Pancreas (tissue), 10 donors: Measurements from ENCODE around the gene B3GALT4. TPM values are rescaled to one million over a fixed set of nuclear protein-coding genes. Genes with fewer than 3 reads are reported as not detected.
"Not testable (repeated sequence)": the region's sequence is repeated elsewhere in the genome, so short reads cannot be mapped to it uniquely, and the experiment has no call there.

Source experiments
- ATAC-seq, 4 donors: fragments of 200-7000 bp; cut with Tn5 transposase; one replicate each; pipeline versions ENCODE4 v1.8.0 to v1.9.1; 2020; ENCODE audit warnings: mild to moderate bottlenecking in 4 of 4, moderate library complexity in 4 of 4
- DNase-seq, 6 donors: peaks; one replicate each; pipeline ENCODE4 v3.0.0-alpha.2; 2020
- FAIRE-seq: peaks from 2 replicates; lab custom pipeline; 2012; peaks lifted over from hg19 to GRCh38; lab: Jason Lieb, UNC
- H3K27ac ChIP-seq, 4 donors: fragments of 200-600 bp; sonication (generic); 1 replicate in 3 of 4; 2 replicates in 1 of 4; pipeline versions ENCODE4 v1.5.0 to v1.8.0; 2020
- H3K27me3 ChIP-seq, 4 donors: fragments of 200-600 bp; one replicate each; pipeline ENCODE4 v1.8.0; 2021
- H3K36me3 ChIP-seq, 3 donors: fragments of 200-600 bp; sonication (generic) in 1 of 3; one replicate each; pipeline versions ENCODE4 v1.5.0 to v1.8.0; 2020 to 2021
- H3K4me1 ChIP-seq, 3 donors: fragments of 200-600 bp; one replicate each; pipeline ENCODE4 v1.8.0; 2021
- H3K4me3 ChIP-seq, 4 donors: fragments of 200-600 bp; sonication (generic) in 2 of 4; one replicate each; pipeline versions ENCODE4 v1.5.0 to v1.8.0; 2020 to 2021
- H3K9me3 ChIP-seq, 4 donors: fragments of 200-600 bp; one replicate each; pipeline ENCODE4 v1.8.0; 2021
- WGBS, 2 donors: extraction: QIAGEN DNeasy Blood & Tissue Kit; methylation state at CpG; one replicate each; pipeline ENCODE4 v1.1.7; 2013; 5-methylcytosine and 5-hydroxymethylcytosine counted together
- intact Hi-C, 3 donors: fragments of 100-400 bp; cut with DNase I; formaldehyde crosslinking; loops; one replicate each; pipeline versions ENCODE4 v1.11.1 to v1.14.2; 2022
- polyA plus RNA-seq, 2 donors: library from polyadenylated mRNA; stranded (reverse); fragments of 200-250 nt; gene quantifications; one replicate each; pipeline ENCODE4 v1.2.3, GENCODE V29; 2013
- total RNA-seq, 6 donors: library from RNA; stranded (reverse); fragmentation: NEBNext Ultra II Directional in 4 of 6; extraction: Animal tissue kit (Norgen Biotek cat#: 25700) in 4 of 6; gene quantifications; one replicate each; pipeline versions ENCODE4 v1.2.1 to v1.2.4, GENCODE V29; 2021 to 2023
- TF ChIP-seq, protein P1 (sequence below), 4 donors: fragments of 200-600 bp; sonication (generic) in 3 of 4; IDR thresholded peaks; one replicate each; pipeline versions ENCODE4 v1.5.0 to v1.8.0; 2021; ENCODE audit warnings: antibody characterized with exemption in 4 of 4
- donor health status: healthy with polysubstance abuse.
- donor health status: DM: no; HTN: no; CAD: no; lungs with moderate emphysema.
- donor health status: DM: no; HTN: no; CAD: no.
- donor health status: control.
- donor health status: control.
- donor health status: Bipolar disorder and iron deficiency.
- donor health status: DM: yes; HTN: yes; CAD: no.
- donor health status: DM: no; HTN: no; CAD: no.
- donor health status: DM: no; HTN: no; CAD: no.
- donor health status: DM: yes; HTN: yes; CAD: no.

B3GALT4 gene
- total and polyA plus RNA-seq, 8 donors: 2.1 to 8.7 (median 2.9) TPM

DNA sequence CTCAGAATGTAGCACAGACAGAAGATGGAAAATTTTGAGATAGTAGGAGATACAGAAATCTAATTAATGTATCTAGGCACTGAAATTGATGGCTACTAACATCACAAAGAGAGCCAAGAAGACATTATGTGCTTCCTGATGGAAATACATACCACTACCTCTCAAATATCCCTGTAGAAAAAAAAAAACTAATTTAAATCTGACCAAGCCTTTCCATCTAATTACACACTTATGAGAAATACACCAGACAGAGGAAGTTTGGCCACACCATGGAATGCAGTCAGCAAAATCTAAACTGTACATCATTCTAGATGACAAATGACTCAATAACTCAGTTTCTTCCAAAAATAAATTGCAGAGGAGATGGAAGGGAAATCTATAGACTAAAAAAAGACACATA lies 24.2 kb upstream of the B3GALT4 start:
- TF ChIP-seq, protein P1, sequence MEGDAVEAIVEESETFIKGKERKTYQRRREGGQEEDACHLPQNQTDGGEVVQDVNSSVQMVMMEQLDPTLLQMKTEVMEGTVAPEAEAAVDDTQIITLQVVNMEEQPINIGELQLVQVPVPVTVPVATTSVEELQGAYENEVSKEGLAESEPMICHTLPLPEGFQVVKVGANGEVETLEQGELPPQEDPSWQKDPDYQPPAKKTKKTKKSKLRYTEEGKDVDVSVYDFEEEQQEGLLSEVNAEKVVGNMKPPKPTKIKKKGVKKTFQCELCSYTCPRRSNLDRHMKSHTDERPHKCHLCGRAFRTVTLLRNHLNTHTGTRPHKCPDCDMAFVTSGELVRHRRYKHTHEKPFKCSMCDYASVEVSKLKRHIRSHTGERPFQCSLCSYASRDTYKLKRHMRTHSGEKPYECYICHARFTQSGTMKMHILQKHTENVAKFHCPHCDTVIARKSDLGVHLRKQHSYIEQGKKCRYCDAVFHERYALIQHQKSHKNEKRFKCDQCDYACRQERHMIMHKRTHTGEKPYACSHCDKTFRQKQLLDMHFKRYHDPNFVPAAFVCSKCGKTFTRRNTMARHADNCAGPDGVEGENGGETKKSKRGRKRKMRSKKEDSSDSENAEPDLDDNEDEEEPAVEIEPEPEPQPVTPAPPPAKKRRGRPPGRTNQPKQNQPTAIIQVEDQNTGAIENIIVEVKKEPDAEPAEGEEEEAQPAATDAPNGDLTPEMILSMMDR (IDR thresholded peaks at IDR 0.05): no peak
- Histone ChIP-seq H3K36me3 (peaks cover 0 to 9% (median 5%) of the 10 kb centered on the region in 3 donors), H3K4me3 (no peak overlapping the region), H3K9me3 (no peaks in the 10 kb centered on the region), H3K27me3 (no peaks in the 10 kb centered on the region), H3K4me1 (peaks cover 0 to 6% (median 0%) of the 10 kb centered on the region in 3 donors), H3K27ac (no peak overlapping the region)
- intact Hi-C loops: no loop called here
- no peak for DNase-seq
- no peak for FAIRE-seq
- ATAC-seq: no peak

DNA sequence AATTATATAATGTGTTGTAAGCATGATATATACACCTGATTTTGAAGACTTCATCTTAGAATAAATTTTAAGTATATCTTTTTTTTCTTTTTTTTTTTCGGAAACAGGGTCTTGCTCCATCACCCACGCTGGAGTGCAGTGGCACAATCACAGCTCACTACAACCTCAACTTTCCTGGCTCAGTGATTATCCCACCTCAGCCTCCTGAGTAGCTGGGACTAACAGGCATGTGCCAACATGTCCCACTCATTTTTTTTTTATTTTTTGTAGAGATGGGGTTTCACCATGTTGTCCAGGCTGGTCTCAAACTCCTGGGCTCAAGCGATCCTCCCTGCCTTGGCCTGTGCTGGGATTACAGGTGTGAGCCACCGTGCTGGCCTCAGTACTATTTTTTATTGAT lies 22.3 kb upstream of the B3GALT4 start:
- TF ChIP-seq, protein P1 (IDR thresholded peaks at IDR 0.05): no peak
- DNase-seq (no peak), ATAC-seq (no peak), FAIRE-seq (no peak)
- Histone ChIP-seq H3K4me1 (peaks cover 0 to 6% (median 0%) of the 10 kb centered on the region in 3 donors), H3K4me3 (no peak overlapping the region), H3K27me3 (no peaks in the 10 kb centered on the region), H3K9me3 (no peaks in the 10 kb centered on the region), H3K36me3 (peaks cover 0 to 9% (median 5%) of the 10 kb centered on the region in 3 donors), H3K27ac (no peak overlapping the region)
- WGBS, 2 donors: 91 to 95% methylated on average over 4 of the region's 4 CpGs
- intact Hi-C loops: no loop called here

DNA sequence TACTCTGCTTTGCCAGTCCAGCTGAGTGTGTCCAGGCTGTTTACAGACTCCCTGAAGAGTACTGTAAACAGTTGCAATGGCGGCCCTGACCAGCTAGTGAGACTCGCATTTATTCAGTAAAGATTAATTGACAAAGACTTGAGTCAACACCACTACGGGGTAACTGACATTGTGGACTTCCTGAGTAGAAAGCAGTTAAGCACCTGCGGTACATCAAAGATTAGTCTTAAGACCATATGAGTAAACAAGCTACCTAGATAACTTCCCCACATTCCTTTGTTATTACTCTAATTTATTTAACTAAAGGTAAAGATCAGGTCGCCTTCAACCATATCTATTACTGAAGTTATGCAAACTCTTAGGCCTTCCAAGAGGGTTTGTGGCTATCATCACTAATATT lies 17.9 kb upstream of the B3GALT4 start:
- no peak for FAIRE-seq
- WGBS, 2 donors: 59% methylated on average over 5 of the region's 5 CpGs

DNA sequence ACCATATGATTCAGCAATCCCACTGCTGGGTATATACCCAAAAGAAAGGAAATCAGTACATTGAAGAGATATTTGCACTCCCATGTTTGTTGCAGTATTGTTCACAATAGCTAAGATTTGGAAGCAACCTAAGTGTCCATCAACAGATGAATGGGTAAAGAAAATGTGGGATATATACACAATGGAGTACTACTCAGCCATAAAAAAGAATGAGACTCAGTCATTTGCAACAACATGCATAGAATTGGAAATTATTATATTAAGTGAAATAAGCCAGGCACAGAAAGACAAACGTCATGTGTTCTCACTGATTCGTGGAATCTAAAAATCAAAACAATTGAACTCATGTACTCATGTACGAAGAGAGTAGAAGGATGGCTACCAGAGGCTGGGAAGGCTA lies 14.4 kb upstream of the B3GALT4 start:
- H3K4me3 ChIP-seq, ATAC-seq, DNase-seq, FAIRE-seq, intact Hi-C loops, H3K27me3 ChIP-seq, H3K4me1 ChIP-seq, H3K9me3 ChIP-seq, H3K27ac ChIP-seq: not testable (repeated sequence)
- H3K36me3 ChIP-seq: peaks cover 0 to 25% (median 13%) of the 10 kb centered on the region in 3 donors
- 89 to 93% methylated on average over 3 of the region's 3 CpGs for WGBS, 2 donors

More for the DNA sequence above, 17.9 kb upstream of the B3GALT4 start:
- DNase-seq: no peak
- H3K27me3 ChIP-seq: no peaks in the 10 kb centered on the region
- H3K9me3 ChIP-seq: no peaks in the 10 kb centered on the region
- intact Hi-C loops: no loop called here
- no peak overlapping the region for H3K27ac ChIP-seq
- TF ChIP-seq, protein P1 (IDR thresholded peaks at IDR 0.05): no peak
- H3K4me3 ChIP-seq: no peak overlapping the region
- peak in 1 of 4 donors; percentile 15 for ATAC-seq
- peaks cover 0 to 9% (median 7%) of the 10 kb centered on the region in 3 donors for H3K36me3 ChIP-seq
- no peaks in the 10 kb centered on the region for H3K4me1 ChIP-seq

DNA sequence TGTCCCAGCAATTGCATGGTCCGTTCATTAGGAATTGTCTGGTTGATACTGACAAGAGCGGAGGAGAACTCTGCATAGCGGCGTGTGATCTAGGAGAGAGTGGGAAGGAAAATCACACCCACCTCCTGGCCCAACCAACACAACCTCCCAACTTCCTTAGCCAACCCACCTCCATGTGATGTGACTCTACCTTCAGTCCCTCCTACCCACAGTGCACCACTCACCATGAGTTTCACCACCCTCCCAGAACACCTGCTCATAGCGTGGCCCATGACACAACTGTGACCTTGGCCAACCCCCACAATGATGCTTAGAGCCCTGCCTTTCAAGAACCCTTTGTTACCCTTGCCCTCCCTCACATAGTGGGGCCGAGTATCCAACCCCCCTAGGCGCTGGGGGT lies 12.9 kb upstream of the B3GALT4 start:
- no peak for ATAC-seq
- H3K9me3 ChIP-seq: no peaks in the 10 kb centered on the region
- no peaks in the 10 kb centered on the region for H3K27me3 ChIP-seq
- H3K36me3 ChIP-seq: peaks cover 0 to 36% (median 23%) of the 10 kb centered on the region in 3 donors
- intact Hi-C loops: no loop called here
- no peak for FAIRE-seq
- H3K27ac ChIP-seq: no peak overlapping the region
- H3K4me1 ChIP-seq: no peaks in the 10 kb centered on the region
- no peak overlapping the region for H3K4me3 ChIP-seq
- TF ChIP-seq, protein P1 (IDR thresholded peaks at IDR 0.05): no peak
- 83 to 91% methylated on average over 7 of the region's 7 CpGs for WGBS, 2 donors
- DNase-seq: no peak
